HG02623 (cell line): ENCODE data around the gene ECM2.

Experiments used
- ATAC-seq: cut with Tn5 transposase; IDR thresholded peaks from one replicate; pipeline ENCODE4 v1.9.1; 2021; ENCODE audit warnings: moderate library complexity; ENCODE audit not compliant: unreplicated experiment

Gene ECM2

DNA sequence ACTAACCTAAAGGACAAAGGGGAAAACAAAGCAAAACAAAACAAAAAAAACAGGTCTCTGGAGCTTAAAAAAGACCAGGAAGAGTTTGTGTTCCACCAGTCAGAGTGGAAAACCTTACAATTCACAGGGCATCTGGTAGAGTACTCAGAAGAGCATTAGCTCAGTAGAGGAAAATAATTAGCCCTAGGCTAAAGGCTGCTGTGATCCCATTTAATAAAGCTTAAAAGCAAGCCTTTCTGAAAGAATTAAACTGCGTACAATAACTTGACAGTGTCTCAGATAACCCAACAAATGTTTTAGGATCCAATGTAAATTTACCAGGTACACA, 7.3 kb downstream of the ECM2 start:
- no peak for ATAC-seq

DNA sequence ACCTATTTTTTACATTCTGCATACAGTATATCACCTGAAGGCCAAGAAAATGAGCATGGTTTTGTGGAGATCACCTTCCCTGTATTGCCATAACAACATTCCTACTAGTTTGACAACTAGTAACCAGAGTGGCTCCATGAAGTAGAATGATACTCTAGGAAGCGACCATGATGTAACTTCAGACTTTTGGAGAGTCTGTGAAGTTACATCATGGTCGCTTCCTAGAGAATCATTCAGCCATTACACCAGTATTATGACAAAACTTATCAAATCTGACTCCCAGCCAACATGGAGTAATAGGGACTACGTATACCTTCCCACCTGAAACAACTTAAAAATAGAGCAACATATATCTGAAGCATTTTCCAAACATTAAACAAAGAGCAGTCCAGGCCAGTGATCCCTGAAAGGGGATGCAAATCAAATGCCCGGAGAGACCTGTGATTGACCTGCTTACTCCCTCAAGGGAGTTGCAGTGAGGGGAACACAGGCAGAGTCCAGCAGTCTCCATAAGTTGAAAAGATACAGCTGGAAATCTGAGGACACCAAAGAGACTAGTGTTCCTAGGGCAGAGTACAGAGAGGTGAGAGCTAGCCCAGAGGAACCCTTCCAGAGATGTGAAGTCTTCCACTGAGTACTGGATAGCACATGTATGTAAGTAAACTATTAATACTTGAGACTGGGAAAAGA, 7.8 kb downstream of the ECM2 start:
- ATAC-seq = no peak

- no peak for ATAC-seq
These were observed 8.4 kb downstream of the ECM2 start for GRCh38 chr9:92527291-92527828.

GRCh38 chr9:92525306-92525705, 10.5 kb downstream of the ECM2 start:
- ATAC-seq = no peak

DNA sequence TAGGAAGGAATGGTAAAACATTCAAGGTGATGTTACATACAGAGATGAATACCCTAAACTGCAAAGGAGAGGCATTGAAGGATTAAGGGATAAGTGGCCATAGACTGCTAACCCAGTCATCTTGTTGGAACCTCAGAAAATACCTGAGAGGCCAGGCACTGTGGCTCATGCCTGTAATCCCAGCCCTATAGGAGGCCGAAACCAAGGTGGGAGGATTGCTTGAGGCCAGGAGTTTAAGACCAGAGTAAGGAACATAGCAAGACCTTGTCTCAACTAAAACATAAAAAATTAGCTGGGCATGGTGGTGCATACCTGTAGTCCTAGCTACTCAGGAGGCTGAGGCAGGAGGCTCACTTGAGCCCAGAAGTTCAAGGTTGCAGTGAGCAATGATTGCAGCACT, 10.9 kb downstream of the ECM2 start:
- no peak for ATAC-seq

DNA sequence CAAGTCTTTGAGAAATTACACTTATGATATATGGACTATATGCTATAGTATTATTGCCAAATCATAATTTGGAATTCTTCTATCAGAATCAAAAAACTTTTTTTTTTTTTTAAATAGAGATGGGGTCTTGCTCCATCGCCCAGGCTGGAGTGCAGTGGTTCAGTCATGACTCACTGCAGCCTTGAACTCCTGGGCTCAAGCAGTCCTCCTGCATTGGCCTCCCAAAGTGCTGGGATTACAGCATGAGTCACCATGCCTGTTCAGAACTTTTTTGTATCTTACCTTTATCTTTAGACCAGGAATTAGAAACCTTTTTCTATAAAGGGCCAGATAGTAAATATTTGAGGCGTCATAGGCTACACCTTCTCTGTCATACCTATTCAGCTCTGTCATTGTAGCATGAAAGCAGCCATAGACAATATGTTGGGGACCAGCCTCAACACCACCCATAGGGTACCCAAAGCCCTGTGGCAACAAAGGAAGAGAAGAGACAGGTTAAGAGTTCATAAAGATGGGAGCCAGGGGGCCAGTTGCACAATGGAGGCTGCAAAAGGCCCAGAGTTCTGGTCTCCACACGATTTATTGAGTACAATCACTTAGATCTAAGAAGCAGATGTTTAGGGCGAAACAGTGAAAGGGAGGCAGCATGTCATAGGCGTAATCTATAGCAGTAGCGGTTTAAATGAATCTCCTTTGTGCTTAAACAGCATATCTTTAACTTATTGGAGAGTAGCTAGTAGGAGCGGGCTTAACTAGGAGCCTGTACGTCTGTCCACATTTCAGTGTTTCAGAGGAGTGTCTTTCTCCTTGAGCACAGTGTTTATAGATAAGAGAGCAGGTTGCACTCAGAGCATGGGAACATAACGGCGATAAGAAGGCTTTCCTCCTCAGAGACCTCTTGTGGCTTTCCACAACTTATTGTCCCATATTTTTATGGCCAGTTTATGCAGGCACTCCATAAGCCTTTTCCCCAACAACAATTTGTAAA, 12.5 kb downstream of the ECM2 start:
- ATAC-seq = no peak

DNA sequence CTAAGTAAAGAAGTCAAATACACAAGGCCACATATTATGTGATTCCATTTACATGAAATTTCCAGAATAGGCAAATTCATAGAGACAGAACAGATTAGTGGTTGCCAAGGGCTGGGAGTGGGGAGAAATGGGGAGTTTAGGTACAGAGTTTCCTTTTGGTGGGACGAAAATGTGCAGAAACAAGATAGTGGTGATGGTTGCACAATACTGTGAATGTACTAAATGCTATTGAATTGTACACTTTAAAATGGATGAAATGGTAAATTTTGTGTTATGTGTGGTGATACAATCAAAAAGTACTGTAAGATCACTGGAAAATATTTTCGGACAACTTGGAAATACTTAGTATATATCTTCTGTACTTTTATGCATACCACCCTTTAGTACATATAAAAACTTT, 15.0 kb downstream of the ECM2 start:
- ATAC-seq = no peak

- ATAC-seq = no peak
These were observed 17.6 kb downstream of the ECM2 start for GRCh38 chr9:92518199-92518598.

GRCh38 chr9:92517046-92517445, 18.7 kb downstream of the ECM2 start:
- no peak for ATAC-seq

DNA sequence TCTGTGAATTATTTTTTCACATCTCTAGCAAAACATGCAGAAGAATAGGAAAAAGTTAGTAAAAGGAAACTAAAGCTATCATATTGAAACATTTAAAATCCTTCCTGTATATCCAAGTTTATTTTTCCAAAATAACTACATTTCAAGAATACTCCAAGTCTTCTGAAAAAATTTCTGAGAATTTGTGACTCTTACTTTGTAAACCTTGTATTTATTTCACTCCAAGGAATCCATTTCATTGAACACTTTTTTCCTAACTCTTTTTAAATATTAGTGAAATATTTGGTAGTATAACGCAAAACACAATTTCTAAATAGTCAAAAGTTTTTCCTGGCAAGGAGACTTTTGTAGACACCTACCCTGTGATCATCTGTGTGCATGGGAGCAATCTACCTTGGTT, 19.3 kb downstream of the ECM2 start:
- no peak for ATAC-seq

DNA sequence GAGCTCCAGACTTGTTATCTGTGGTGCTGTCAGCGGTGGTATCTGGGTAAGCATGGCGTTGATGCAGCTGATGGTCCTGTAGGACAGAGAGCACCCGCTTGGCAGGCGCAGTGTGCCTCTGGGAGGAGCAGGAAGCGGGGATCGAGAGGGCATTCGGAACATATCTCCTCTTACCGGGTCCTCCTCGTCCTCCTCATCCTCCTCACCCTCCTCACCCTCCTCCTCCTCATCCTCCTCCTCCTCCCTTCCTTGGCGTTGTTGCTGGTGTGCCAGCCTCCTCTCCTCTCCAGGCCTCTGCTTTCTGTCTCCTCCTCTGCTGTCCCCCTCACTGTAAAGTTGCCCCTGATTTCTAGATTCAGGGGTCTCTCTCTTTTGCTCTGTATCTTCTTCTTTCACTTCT, 21.2 kb downstream of the ECM2 start:
- no peak for ATAC-seq

- no peak for ATAC-seq
These were observed 22.4 kb downstream of the ECM2 start for GRCh38 chr9:92513349-92513748.

GRCh38 chr9:92512622-92513021, 23.2 kb downstream of the ECM2 start:
- no peak for ATAC-seq

DNA sequence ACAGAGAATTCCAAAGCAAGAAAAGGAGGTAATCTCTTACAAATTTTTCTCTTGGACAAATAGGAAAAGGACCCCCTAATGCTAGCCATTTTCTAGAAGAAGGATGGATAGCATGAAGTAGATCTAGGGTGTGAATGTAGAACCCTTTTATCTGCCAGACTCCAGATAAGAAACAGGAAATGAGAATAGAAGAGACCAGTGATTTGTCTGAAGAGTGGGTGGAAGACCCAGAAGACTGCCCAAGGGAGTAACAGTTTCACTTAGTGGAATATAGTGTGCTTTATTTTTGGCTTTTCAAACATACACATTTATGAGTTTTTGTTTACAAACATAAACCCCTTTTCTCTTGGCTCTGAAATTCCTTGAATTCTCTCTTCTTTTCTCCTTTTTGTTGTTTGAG, 25.0 kb downstream of the ECM2 start:
- no peak for ATAC-seq

DNA sequence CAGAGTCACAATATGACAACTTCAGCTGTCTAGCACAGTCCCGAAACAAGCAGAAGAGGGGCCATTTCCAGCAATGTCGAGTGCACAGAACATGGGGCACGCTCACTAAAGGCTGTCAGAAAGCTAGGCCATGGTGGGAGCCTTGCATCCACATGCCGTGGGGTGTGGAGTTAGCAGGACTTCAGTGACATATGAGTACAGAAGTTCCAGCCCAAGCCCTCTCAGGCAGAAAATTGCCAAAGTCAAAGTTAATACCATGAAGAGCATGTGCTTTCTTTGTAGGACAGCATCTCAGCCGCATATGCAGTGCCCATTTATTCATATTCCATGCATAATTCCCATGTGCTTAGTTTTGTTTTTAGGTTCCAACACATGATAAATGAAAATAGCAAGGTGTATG, 26.7 kb downstream of the ECM2 start:
- ATAC-seq = no peak

DNA sequence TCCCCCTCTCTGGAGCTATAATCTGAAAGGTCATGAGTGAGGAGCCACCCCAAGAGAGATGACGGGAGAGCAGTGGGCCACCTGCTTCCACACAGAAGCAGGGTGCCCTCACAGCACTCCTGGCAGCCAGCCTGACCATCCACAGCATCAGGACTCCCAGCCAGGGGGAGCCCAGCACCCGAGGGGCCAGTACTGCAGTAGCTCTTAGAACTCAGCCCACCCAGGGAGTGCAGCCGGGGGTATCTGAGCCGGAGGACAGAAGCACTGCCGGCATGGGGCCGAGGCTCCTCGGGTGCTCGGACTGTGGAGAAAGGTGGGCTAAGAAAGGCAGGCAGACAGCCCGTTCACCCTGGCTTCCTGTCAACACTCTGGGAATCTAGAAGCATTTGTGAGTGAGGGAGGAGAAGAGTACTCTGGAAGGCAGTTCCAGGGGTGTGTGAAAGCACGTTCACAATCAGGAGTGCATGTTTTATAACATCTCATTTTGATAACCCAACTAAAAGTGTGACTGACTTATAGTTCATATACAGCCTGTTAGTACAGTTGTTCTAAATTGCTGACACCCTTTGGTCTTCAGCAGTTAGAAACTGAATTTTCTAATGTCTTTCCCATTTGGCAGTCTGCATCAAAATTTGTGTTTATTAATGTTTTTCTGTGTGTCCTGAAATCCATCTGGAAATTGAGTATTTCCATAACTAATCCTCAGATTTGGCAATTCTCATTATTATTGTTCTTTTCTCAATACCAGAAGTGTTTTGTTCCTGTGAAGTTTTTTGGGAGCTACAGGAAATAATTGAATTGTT, 27.6 kb downstream of the ECM2 start:
- no peak for ATAC-seq

GRCh38 chr9:92507496-92507895, 28.3 kb downstream of the ECM2 start:
- ATAC-seq = no peak

DNA sequence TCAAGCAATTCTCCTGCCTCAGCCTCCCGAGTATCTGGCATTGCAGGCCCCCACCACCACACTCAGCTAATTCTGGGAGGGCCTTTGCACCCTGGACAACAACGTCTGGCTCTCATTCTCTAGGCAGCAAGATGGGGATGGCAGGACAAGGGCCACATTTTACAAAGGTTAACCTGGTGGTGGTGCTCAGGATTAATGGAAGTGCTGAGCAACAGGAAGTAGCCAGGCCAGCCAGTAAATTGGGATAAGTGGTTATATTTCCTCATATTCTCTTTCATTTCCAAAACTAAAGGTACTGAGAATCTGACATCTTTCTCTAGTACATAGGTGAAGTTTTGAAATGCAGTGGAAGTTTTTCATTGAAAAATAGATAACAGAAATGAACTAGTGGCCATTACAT, 28.8 kb downstream of the ECM2 start:
- ATAC-seq = no peak

DNA sequence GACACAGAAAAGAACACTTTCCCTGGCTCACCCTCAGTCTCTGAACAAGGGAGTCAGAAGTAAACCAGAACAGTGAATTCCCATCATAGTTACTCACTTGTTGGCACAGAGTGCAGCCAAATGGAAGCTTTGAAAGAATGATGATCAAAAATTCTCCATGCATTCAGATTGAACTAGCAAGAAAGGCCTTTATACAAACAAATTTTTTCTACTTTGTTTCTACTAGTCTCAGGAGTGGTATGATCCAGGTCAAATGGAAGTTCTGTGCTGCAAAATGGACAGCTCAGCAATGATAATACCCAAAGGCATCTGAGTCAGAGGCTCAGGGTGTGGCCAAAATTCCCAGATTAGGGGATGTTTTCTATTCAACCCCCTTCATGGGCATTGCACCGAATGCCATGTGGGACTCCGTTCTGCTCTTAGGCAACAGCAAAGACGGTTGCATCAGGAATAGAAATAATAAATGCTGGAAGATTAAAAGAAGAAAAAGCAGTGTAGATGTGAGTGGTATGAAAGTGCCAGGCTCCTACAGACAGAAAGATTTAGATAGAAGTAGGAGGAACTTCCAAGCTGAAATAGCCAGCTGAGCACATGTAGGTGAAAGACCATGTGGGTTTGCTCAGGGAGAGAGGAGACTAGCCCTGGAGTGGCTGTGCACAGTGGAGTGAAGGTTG, 29.5 kb downstream of the ECM2 start:
- no peak for ATAC-seq

DNA sequence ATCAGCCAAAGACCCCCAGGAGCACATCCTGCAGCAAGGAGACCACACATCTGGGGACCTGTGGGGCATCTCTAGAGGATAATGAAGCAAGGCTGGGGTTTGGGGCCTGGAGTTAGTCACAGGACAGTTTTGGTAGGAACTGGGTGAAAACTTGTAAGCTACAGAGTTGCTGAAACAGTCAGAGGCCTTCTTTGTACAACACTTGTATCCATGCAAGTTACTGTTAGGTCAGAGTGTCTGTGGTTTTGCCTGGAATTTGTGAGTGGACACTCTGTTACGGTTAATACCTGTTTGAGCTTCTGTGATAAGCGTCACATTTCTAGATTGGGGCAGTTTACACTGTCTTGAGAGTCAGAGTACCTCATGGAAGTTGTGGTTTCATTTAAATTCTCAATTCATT, 30.9 kb downstream of the ECM2 start:
- no peak for ATAC-seq

GRCh38 chr9:92503156-92503555, 32.6 kb downstream of the ECM2 start:
- ATAC-seq = no peak
